WERI-Rb-1 (cell line): ENCODE results near the gene SARM1.

Source experiments
- DNase-seq: peaks from one replicate; pipeline ENCODE4 v3.0.0-alpha.2; 2020
- H3K27ac ChIP-seq: fragments of 250-450 bp; sonication (Bioruptor Pico); 2 replicates; pipeline ENCODE4 v1.5.1; 2020; ENCODE audit warnings: mild to moderate bottlenecking, moderate library complexity
- H3K27me3 ChIP-seq: fragments of 250-450 bp; sonication (Bioruptor Pico); 2 replicates; pipeline ENCODE4 v1.5.1; 2021; ENCODE audit warnings: mild to moderate bottlenecking, low read depth, moderate library complexity; ENCODE audit not compliant: insufficient read depth, severe bottlenecking
- H3K36me3 ChIP-seq: fragments of 250-450 bp; sonication (Bioruptor Pico); 2 replicates; pipeline ENCODE4 v1.5.1; 2020; ENCODE audit warnings: mild to moderate bottlenecking, moderate library complexity
- H3K4me3 ChIP-seq: 2 replicates; pipeline ENCODE4 v1.5.1; 2011; ENCODE audit warnings: low read depth, mild to moderate bottlenecking, control low read depth, low read length
- H3K9me3 ChIP-seq: fragments of 250-450 bp; sonication (Bioruptor Pico); 2 replicates; pipeline ENCODE4 v1.5.1; 2021; ENCODE audit warnings: mild to moderate bottlenecking, moderate library complexity; ENCODE audit not compliant: severe bottlenecking
- CTCF ChIP-seq: IDR thresholded peaks from 2 replicates; pipeline ENCODE4 v1.5.1; 2011; ENCODE audit warnings: low read depth, mild to moderate bottlenecking, control low read depth, inconsistent platforms, low read length

The SARM1 gene

GRCh38 chr17:28394337-28395116, 23.0 kb downstream of the SARM1 start:
- H3K36me3 ChIP-seq = peaks cover 80% of the 10 kb centered on the region
- no peak for TF ChIP-seq CTCF

GRCh38 chr17:28395426-28395825, 23.9 kb downstream of the SARM1 start:
- DNase-seq = no peak
- Histone ChIP-seq H3K27ac (no peak overlapping the region), H3K27me3 (no peaks in the 10 kb centered on the region), H3K4me3 (no peak overlapping the region), H3K9me3 (no peaks in the 10 kb centered on the region), H3K36me3 (peaks cover 80% of the 10 kb centered on the region)
- TF ChIP-seq CTCF = no peak

More at GRCh38 chr17:28394337-28395116, 23.0 kb downstream of the SARM1 start:
- H3K4me3 ChIP-seq = no peak overlapping the region
- no peaks in the 10 kb centered on the region for H3K9me3 ChIP-seq
- no peak overlapping the region for H3K27ac ChIP-seq
- H3K27me3 ChIP-seq = no peaks in the 10 kb centered on the region
- no peak for DNase-seq

- DNase-seq = no peak
- TF ChIP-seq CTCF = no peak
- Histone ChIP-seq H3K27me3 (no peaks in the 10 kb centered on the region), H3K27ac (no peak overlapping the region), H3K36me3 (peaks cover 80% of the 10 kb centered on the region), H3K4me3 (no peak overlapping the region), H3K9me3 (no peaks in the 10 kb centered on the region)
Measured at GRCh38 chr17:28395968-28396367, 24.5 kb downstream of the SARM1 start.

DNA sequence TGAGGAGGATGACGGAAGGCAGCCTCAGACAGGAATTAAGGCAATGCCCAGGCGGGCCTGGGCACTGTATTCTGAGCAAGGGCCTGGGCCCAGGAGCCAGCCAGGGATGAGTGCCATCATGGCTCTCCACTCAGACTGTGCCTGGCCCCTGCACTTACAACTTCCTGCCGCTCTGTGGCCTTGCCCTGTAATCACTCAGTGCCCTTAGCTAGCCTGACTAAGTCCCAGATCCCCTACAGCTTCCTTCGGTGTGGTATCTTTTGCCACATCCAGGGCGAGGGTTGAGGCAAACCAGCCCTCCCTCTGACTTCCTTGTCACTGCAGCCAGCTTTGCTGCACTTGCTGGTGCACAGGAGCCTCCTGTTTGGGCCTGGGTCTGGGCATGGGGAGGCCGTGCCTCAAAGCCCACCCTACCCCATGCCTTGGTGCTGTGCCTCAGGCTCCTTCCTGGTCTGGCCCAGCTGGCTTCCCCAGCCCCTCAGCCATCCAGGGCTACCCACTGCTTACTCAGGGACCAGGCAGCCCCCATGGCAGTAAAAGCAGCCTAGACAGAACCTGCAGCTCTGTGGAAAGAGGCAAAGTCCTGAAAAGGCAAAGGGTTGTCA, 25.2 kb downstream of the SARM1 start:
- no peak for TF ChIP-seq CTCF
- Histone ChIP-seq H3K4me3 (no peak overlapping the region), H3K27me3 (no peaks in the 10 kb centered on the region), H3K36me3 (peaks cover 84% of the 10 kb centered on the region), H3K9me3 (no peaks in the 10 kb centered on the region), H3K27ac (0 out of 2 replicates have a peak overlapping the region, but pooled peaks have one; percentile 14)
- DNase-seq = no peak

DNA sequence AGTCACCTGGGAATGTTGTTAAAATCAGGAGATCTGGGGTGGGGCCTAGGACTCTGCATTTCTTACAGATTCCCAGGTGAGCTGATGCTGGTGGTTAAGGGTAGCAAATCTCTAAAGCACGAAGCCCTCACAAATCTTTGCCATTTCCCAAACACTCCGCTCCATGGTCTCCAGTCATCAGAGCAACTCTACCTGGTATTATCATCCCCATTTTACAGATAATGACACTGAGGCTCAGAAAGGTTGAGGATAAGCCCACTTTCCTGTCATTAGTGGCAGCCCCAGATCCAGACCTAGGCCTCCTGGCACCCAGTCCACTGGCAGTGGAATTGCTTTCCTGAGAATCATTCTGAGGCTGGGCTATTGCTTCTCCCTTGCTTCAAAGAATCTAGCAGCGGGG, 25.8 kb downstream of the SARM1 start:
- H3K27ac ChIP-seq = no peak overlapping the region
- no peak overlapping the region for H3K4me3 ChIP-seq
- TF ChIP-seq CTCF = no peak
- H3K27me3 ChIP-seq = no peaks in the 10 kb centered on the region
- H3K9me3 ChIP-seq = no peaks in the 10 kb centered on the region
- no peak for DNase-seq
- peaks cover 87% of the 10 kb centered on the region for H3K36me3 ChIP-seq
